Endodermal cell (in vitro differentiated cells): Measurements from ENCODE around the gene BIRC7. TPM values are rescaled to one million over a fixed set of nuclear protein-coding genes. Genes with fewer than 3 reads are reported as not detected.

ENCODE experiments used
- DNase-seq: peaks from one replicate; pipeline ENCODE4 v3.0.0-alpha.2; 2017
- H3K27ac ChIP-seq: 2 replicates; pipeline ENCODE4 v1.5.1; 2013; ENCODE audit warnings: mild to moderate bottlenecking, low read depth, low read length, moderate library complexity
- H3K27me3 ChIP-seq: 2 replicates; pipeline ENCODE4 v1.6.1; 2013; ENCODE audit warnings: mild to moderate bottlenecking, low read length, moderate library complexity; ENCODE audit not compliant: insufficient read depth, control insufficient read depth, poor library complexity, severe bottlenecking
- H3K36me3 ChIP-seq: 2 replicates; pipeline ENCODE4 v1.7.0; 2013; ENCODE audit warnings: mild to moderate bottlenecking, low read length, moderate library complexity; ENCODE audit not compliant: control insufficient read depth, insufficient read depth
- H3K4me1 ChIP-seq: one replicate; pipeline ENCODE4 v1.7.0; 2013; ENCODE audit warnings: low read length; ENCODE audit not compliant: control insufficient read depth, insufficient read depth
- H3K4me3 ChIP-seq: 2 replicates; pipeline ENCODE4 v1.5.1; 2013; ENCODE audit warnings: mild to moderate bottlenecking, low read length, moderate library complexity
- H3K9ac ChIP-seq: 2 replicates; pipeline ENCODE4 v1.6.1; 2013; ENCODE audit warnings: mild to moderate bottlenecking, low read length, moderate library complexity; ENCODE audit not compliant: poor library complexity, severe bottlenecking; ENCODE audit errors: extremely low read depth
- H3K9me3 ChIP-seq: 2 replicates; pipeline ENCODE4 v1.6.1; 2013; ENCODE audit warnings: mild to moderate bottlenecking, low read length, moderate library complexity; ENCODE audit not compliant: control insufficient read depth
- H3K27ac Mint-ChIP-seq: 2 replicates; pipeline ENCODE4 v1.8.0; 2020; ENCODE audit warnings: mixed read lengths
- H3K27me3 Mint-ChIP-seq: 2 replicates; pipeline ENCODE4 v1.8.0; 2021; ENCODE audit warnings: mild to moderate bottlenecking, mixed read lengths; ENCODE audit not compliant: insufficient read depth
- H3K36me3 Mint-ChIP-seq: 2 replicates; pipeline ENCODE4 v1.8.0; 2020; ENCODE audit warnings: low read depth, mixed read lengths
- H3K4me1 Mint-ChIP-seq: 2 replicates; pipeline ENCODE4 v1.8.0; 2020; ENCODE audit warnings: mixed read lengths
- H3K4me3 Mint-ChIP-seq: 2 replicates; pipeline ENCODE4 v1.8.0; 2020; ENCODE audit warnings: mild to moderate bottlenecking, moderate library complexity, mixed read lengths
- H3K9me3 Mint-ChIP-seq: 2 replicates; pipeline ENCODE4 v1.8.0; 2020; ENCODE audit warnings: mild to moderate bottlenecking, mixed read lengths
- WGBS, 2 experiments: methylation state at CpG; one replicate each; pipeline versions ENCODE4 v1.1.5 to v1.1.7; 2013; ENCODE audit warnings: missing lambda C conversion rate in 2 of 2, mixed read lengths in 1 of 2; ENCODE audit not compliant: insufficient coverage in 1 of 2, insufficient read length in 1 of 2; 5-methylcytosine and 5-hydroxymethylcytosine counted together
- total RNA-seq, 2 donors: library from RNA; stranded (reverse); fragmentation: NEBNext Ultra II Directional in 1 of 2; extraction: Animal tissue kit (Norgen Biotek cat#: 25700) in 1 of 2; gene quantifications; 2 replicates in 1 of 2; 3 replicates in 1 of 2; pipeline ENCODE4 v1.2.1, GENCODE V29; 2021
- TF ChIP-seq, protein P1 (sequence below): fragments of 200-600 bp; sonication (generic); conservative IDR thresholded peaks from 2 replicates; pipeline ENCODE4 v1.5.0; 2021; ENCODE audit warnings: antibody characterized with exemption, mild to moderate bottlenecking

The BIRC7 gene
- total RNA-seq, 2 donors from 2014 or later: not detected

DNA sequence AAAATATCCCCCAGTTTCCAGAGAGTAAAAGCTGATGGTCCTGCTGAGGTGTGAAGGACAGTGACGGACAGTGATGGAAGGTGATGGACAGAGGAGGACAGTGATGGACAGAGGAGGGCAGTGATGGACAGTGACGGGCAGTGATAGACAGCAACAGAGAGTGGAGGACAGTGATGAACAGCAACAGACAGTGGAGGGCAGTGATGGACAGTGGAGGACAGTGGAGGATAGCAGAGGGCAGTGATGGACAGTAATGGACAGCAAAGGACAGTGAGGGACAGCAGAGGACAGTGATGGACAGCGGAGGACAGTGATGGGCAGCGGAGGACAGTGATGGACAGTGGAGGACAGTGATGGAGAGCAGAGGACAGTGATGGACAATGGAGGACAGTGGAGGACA lies 21.2 kb downstream of the BIRC7 start:
- no peak overlapping the region for H3K27ac Mint-ChIP-seq
- no peaks in the 10 kb centered on the region for H3K4me1 Mint-ChIP-seq
- no peaks in the 10 kb centered on the region for H3K9me3 Mint-ChIP-seq
- Histone ChIP-seq H3K27me3 (peaks cover 51% of the 10 kb centered on the region), H3K9ac (no peak overlapping the region), H3K27ac (no peak overlapping the region), H3K36me3 (no peaks in the 10 kb centered on the region), H3K4me3 (no peak overlapping the region), H3K4me1 (peaks cover 3% of the 10 kb centered on the region), H3K9me3 (no peaks in the 10 kb centered on the region)
- 93 to 94% methylated on average over 4 of the region's 4 CpGs for WGBS, 2 experiments
- H3K27me3 Mint-ChIP-seq: peaks cover 46% of the 10 kb centered on the region
- no peaks in the 10 kb centered on the region for H3K36me3 Mint-ChIP-seq
- no peak for DNase-seq
- TF ChIP-seq, protein P1, sequence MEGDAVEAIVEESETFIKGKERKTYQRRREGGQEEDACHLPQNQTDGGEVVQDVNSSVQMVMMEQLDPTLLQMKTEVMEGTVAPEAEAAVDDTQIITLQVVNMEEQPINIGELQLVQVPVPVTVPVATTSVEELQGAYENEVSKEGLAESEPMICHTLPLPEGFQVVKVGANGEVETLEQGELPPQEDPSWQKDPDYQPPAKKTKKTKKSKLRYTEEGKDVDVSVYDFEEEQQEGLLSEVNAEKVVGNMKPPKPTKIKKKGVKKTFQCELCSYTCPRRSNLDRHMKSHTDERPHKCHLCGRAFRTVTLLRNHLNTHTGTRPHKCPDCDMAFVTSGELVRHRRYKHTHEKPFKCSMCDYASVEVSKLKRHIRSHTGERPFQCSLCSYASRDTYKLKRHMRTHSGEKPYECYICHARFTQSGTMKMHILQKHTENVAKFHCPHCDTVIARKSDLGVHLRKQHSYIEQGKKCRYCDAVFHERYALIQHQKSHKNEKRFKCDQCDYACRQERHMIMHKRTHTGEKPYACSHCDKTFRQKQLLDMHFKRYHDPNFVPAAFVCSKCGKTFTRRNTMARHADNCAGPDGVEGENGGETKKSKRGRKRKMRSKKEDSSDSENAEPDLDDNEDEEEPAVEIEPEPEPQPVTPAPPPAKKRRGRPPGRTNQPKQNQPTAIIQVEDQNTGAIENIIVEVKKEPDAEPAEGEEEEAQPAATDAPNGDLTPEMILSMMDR: no peak
- no peak overlapping the region for H3K4me3 Mint-ChIP-seq

DNA sequence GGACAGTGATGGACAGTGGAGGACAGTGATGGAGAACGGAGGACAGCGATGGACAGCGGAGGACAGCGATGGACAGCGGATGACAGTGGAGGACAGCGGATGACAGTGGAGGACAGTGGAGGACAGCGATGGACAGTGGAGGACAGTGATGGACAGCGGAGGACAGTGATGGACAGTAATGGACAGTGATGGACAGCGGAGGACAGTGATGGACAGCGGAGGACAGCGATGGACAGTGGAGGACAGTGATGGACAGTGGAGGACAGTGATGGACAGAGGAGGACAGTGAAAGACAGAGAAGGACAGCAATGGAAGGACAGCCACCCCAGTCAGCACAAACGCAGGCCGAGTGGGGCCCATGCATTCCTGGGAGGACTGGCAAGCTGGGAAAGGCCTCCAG lies 21.9 kb downstream of the BIRC7 start:
- Histone ChIP-seq H3K4me1 (peaks cover 3% of the 10 kb centered on the region), H3K27ac (no peak overlapping the region), H3K4me3 (no peak overlapping the region), H3K9ac (no peak overlapping the region), H3K27me3 (peaks cover 44% of the 10 kb centered on the region), H3K9me3 (no peaks in the 10 kb centered on the region), H3K36me3 (no peaks in the 10 kb centered on the region)
- Mint-ChIP-seq H3K4me3 (no peak overlapping the region), H3K9me3 (no peaks in the 10 kb centered on the region), H3K27me3 (peaks cover 39% of the 10 kb centered on the region), H3K36me3 (no peaks in the 10 kb centered on the region), H3K4me1 (no peaks in the 10 kb centered on the region), H3K27ac (no peak overlapping the region)
- DNase-seq: no peak
- TF ChIP-seq, protein P1: no peak
- 91% methylated on average over 13 of the region's 13 CpGs for WGBS, 2 experiments

DNA sequence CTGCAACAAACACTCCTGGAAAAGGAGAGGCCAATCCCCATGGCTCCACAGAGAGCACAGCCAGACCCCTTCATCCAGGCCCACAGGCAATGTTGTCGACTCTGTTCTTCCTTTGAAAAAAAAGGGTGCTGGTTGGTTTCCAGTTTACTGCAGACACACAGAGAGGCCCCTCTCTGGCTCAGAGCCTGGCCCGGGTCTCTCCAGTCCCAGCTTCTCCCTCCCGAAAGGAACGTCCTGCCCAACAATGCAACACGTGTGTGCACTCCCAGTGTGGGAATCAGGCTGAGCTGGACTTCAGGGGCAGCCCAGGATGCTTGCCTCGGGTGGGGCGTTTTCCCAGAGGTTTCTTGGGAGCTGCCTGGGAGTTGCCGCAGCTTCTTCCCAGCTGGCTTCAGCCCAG lies 23.1 kb downstream of the BIRC7 start:
- TF ChIP-seq, protein P1: no peak
- H3K9me3 ChIP-seq: no peaks in the 10 kb centered on the region
- H3K27ac ChIP-seq: no peak overlapping the region
- Mint-ChIP-seq H3K4me1 (no peaks in the 10 kb centered on the region), H3K4me3 (no peak overlapping the region), H3K36me3 (no peaks in the 10 kb centered on the region), H3K27me3 (peaks cover 28% of the 10 kb centered on the region), H3K27ac (no peak overlapping the region), H3K9me3 (no peaks in the 10 kb centered on the region)
- H3K4me1 ChIP-seq: peaks cover 3% of the 10 kb centered on the region
- no peak for DNase-seq
- H3K36me3 ChIP-seq: no peaks in the 10 kb centered on the region
- WGBS, 2 experiments: 85 to 86% methylated on average over 7 to 8 of the region's 8 CpGs
- no peak overlapping the region for H3K9ac ChIP-seq
- H3K27me3 ChIP-seq: peaks cover 33% of the 10 kb centered on the region
- no peak overlapping the region for H3K4me3 ChIP-seq
